ENCODE results near the gene FOXP4. TPM values are rescaled to one million over a fixed set of nuclear protein-coding genes. Genes with fewer than 3 reads are reported as not detected.

FOXP4 gene
- total and polyA plus RNA-seq, 2 donors from 2014 or later = 14.0 to 33.2 TPM

- Histone ChIP-seq H3K9ac (ENCODE audit: low read length in 3 of 3) (no peak overlapping the region), H3K36me3 (ENCODE audit: control insufficient read depth in 2 of 3, insufficient read depth in 3 of 3, low read length in 3 of 3) (no peaks in the 10 kb centered on the region), H3K4me3 (ENCODE audit: low read length in 3 of 3) (no peak overlapping the region), H3K9me3 (ENCODE audit: control insufficient read depth in 2 of 3, insufficient read depth in 1 of 3, low read length in 3 of 3) (no peaks in the 10 kb centered on the region), H3K4me1 (ENCODE audit: control insufficient read depth in 2 of 3, insufficient read depth in 2 of 3, low read depth in 1 of 3, low read length in 3 of 3) (peaks cover 7 to 33% (median 11%) of the 10 kb centered on the region in 3 donors), H3K27me3 (ENCODE audit: control insufficient read depth, insufficient read depth, low read length) (no peaks in the 10 kb centered on the region), H3K27ac (ENCODE audit: low read depth in 2 of 2, low read length in 2 of 2) (no peak overlapping the region)
- FAIRE-seq (no peak), DNase-seq (no peak)
- TF ChIP-seq, protein P1, sequence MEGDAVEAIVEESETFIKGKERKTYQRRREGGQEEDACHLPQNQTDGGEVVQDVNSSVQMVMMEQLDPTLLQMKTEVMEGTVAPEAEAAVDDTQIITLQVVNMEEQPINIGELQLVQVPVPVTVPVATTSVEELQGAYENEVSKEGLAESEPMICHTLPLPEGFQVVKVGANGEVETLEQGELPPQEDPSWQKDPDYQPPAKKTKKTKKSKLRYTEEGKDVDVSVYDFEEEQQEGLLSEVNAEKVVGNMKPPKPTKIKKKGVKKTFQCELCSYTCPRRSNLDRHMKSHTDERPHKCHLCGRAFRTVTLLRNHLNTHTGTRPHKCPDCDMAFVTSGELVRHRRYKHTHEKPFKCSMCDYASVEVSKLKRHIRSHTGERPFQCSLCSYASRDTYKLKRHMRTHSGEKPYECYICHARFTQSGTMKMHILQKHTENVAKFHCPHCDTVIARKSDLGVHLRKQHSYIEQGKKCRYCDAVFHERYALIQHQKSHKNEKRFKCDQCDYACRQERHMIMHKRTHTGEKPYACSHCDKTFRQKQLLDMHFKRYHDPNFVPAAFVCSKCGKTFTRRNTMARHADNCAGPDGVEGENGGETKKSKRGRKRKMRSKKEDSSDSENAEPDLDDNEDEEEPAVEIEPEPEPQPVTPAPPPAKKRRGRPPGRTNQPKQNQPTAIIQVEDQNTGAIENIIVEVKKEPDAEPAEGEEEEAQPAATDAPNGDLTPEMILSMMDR (IDR thresholded peaks at IDR 0.05; ENCODE audit: borderline replicate concordance, extremely low read depth, insufficient read depth) = no peak
- intact Hi-C loops (cut with DNase I) = no loop called here
Measured at GRCh38 chr6:41576667-41577066, 30.5 kb downstream of the FOXP4 start.

DNA sequence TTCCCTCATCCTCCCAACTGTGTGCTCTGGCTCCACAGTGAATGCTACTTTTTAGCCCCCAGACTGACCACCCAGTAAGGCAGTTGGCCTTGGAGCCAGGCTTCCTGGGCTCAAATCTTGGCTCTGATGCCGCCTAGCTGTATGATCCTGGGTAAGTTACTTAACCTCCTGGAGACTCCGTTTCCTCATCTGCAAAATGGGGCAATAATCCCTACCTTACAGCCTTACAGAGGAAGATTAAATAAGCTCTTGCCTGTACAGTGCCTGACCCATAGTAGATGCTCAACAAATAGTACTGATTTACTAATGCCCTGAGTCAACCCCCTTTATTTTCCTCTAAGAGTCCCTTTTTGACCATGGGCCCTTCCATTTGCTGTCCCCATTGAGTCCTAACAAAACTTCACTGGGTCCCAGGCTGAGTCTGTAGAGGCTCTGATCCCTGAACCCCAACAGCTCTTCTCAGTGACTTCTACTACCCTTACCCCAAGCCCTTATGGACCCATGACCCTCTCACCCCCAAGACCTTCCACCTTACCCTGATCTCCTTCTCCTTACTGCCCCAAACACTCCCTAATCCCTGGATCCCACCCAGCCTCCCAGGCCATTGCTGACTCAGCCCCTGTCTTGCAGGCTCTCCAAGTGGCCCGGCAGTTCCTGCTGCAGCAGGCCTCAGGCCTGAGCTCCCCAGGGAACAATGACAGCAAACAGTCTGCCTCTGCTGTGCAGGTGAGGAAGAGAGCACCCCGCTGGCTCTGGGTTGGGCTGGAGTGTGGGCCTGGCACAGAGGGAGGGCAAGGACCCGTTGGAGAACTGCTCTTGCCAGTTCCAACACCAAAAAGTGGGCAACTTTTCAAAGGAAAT, 31.4 kb downstream of the FOXP4 start:
- FAIRE-seq (no peak), DNase-seq (peak in 1 of 5 donors; percentile 52)
- H3K27ac ChIP-seq (ENCODE audit: low read depth in 2 of 2, low read length in 2 of 2) = no peak overlapping the region
- H3K4me1 ChIP-seq (ENCODE audit: control insufficient read depth in 2 of 3, insufficient read depth in 2 of 3, low read depth in 1 of 3, low read length in 3 of 3) = peaks cover 6 to 36% (median 14%) of the 10 kb centered on the region in 3 donors
- H3K4me3 ChIP-seq (ENCODE audit: low read length in 3 of 3) = no peak overlapping the region
- no peaks in the 10 kb centered on the region for H3K36me3 ChIP-seq (ENCODE audit: control insufficient read depth in 2 of 3, insufficient read depth in 3 of 3, low read length in 3 of 3)
- no peaks in the 10 kb centered on the region for H3K27me3 ChIP-seq (ENCODE audit: control insufficient read depth, insufficient read depth, low read length)
- TF ChIP-seq, protein P1 (IDR thresholded peaks at IDR 0.05; ENCODE audit: borderline replicate concordance, extremely low read depth, insufficient read depth) = no peak
- intact Hi-C loops (cut with DNase I) = no loop called here
- H3K9ac ChIP-seq (ENCODE audit: low read length in 3 of 3) = no peak overlapping the region
- no peaks in the 10 kb centered on the region for H3K9me3 ChIP-seq (ENCODE audit: control insufficient read depth in 2 of 3, insufficient read depth in 1 of 3, low read length in 3 of 3)

DNA sequence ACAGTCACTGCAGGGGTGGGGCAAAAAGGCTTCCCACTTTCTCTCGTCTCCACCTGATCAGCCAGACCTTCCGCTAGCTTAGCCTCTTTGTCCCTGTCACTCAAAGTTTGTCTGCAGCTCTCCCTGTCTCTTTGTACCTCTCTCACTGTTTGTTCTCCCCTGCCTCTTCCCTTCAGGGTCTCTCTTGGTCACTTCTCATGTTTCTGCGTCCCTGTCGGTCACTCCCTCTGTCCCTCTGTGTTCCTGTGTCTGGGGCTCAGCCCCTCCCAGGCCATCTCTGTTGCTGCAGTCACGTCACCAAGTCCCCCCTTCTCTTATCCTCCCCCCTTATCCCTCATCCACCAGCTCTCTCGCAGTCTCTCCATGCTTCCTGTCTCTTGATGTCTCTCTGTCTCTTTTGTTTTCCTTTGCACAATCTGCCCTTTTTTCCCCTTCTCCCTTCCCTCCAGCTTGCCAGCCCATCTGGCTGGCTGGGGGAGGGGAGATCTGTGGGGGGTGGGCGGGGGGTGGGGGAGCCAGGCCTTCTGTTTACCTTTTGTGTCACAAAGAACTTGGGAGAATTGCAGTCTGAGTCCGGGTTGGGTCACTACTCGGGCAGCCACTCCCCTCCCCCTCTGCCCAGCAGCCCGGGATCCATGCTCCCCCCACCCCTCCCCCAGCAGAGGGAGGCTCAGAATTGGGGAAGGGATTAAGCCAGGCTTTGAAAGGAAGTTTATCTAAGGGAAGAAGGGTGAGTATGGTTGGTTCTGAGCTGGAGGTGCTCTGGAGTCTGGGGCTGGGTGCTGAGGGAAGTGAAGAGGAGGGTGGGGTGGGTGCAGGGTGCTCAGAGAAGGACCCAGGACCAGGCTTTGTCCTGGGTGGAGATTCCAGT, 32.3 kb downstream of the FOXP4 start:
- Histone ChIP-seq H3K4me1 (ENCODE audit: control insufficient read depth in 2 of 3, insufficient read depth in 2 of 3, low read depth in 1 of 3, low read length in 3 of 3) (peaks cover 4 to 38% (median 22%) of the 10 kb centered on the region in 3 donors), H3K36me3 (ENCODE audit: control insufficient read depth in 2 of 3, insufficient read depth in 3 of 3, low read length in 3 of 3) (no peaks in the 10 kb centered on the region), H3K27ac (ENCODE audit: low read depth in 2 of 2, low read length in 2 of 2) (no peak overlapping the region), H3K9me3 (ENCODE audit: control insufficient read depth in 2 of 3, insufficient read depth in 1 of 3, low read length in 3 of 3) (no peaks in the 10 kb centered on the region), H3K27me3 (ENCODE audit: control insufficient read depth, insufficient read depth, low read length) (no peaks in the 10 kb centered on the region), H3K9ac (ENCODE audit: low read length in 3 of 3) (no peak overlapping the region), H3K4me3 (ENCODE audit: low read length in 3 of 3) (no peak overlapping the region)
- FAIRE-seq (no peak), DNase-seq (peak in 4 of 5 donors; percentile 79 to 86 (median 86))
- intact Hi-C loops (cut with DNase I) = no loop called here
- TF ChIP-seq, protein P1 (IDR thresholded peaks at IDR 0.05; ENCODE audit: borderline replicate concordance, extremely low read depth, insufficient read depth) = no peak

Measured in kidney (tissue), 14 donors.